Spleen (tissue), 11 donors: Measurements from ENCODE around the gene HNRNPH2. TPM values are rescaled to one million over a fixed set of nuclear protein-coding genes. Genes with fewer than 3 reads are reported as not detected.

Experiments used
- DNase-seq: peaks from one replicate; pipeline ENCODE4 v3.0.0-alpha.2; 2020
- H3K27ac ChIP-seq, 8 donors: fragments of 200-600 bp; sonication (generic) in 7 of 8; 1 replicate in 4 of 8; 2 replicates in 4 of 8; pipeline versions ENCODE4 v1.5.0 to v1.8.0; 2016 to 2021; ENCODE audit warnings: inconsistent platforms in 4 of 8, mild to moderate bottlenecking in 4 of 8, moderate library complexity in 1 of 8
- H3K27me3 ChIP-seq, 7 donors: fragments of 200-600 bp; sonication (generic) in 6 of 7; replicated peaks in 1 of 7; 1 replicate in 4 of 7; 2 replicates in 3 of 7; pipeline versions ENCODE4 v1.5.0 to v1.8.0; 2016 to 2021; ENCODE audit warnings: inconsistent platforms in 3 of 7, mild to moderate bottlenecking in 1 of 7
- H3K36me3 ChIP-seq, 6 donors: fragments of 200-600 bp; sonication (generic) in 5 of 6; 1 replicate in 4 of 6; 2 replicates in 2 of 6; pipeline versions ENCODE4 v1.5.0 to v1.8.0; 2016 to 2021; ENCODE audit warnings: inconsistent platforms in 2 of 6
- H3K4me1 ChIP-seq, 6 donors: fragments of 200-600 bp; sonication (generic) in 5 of 6; 1 replicate in 3 of 6; 2 replicates in 3 of 6; pipeline versions ENCODE4 v1.5.0 to v1.8.0; 2016 to 2021; ENCODE audit warnings: inconsistent platforms in 3 of 6
- H3K4me3 ChIP-seq, 8 donors: fragments of 200-600 bp; sonication (generic) in 7 of 8; 1 replicate in 4 of 8; 2 replicates in 4 of 8; pipeline versions ENCODE4 v1.5.0 to v1.8.0; 2016 to 2021; ENCODE audit warnings: inconsistent platforms in 4 of 8, mild to moderate bottlenecking in 4 of 8, moderate library complexity in 2 of 8
- H3K9me3 ChIP-seq, 8 donors: fragments of 200-600 bp; sonication (generic) in 7 of 8; 1 replicate in 4 of 8; 2 replicates in 4 of 8; pipeline versions ENCODE4 v1.5.0 to v1.8.0; 2016 to 2021; ENCODE audit warnings: inconsistent platforms in 4 of 8
- CTCF ChIP-seq, 11 experiments: fragments of 200-600 bp in 7 of 11; fragments of 450-650 bp in 4 of 11; sonication (generic) in 4 of 11; IDR thresholded peaks in 8 of 11; conservative IDR thresholded peaks in 3 of 11; 1 replicate in 7 of 11; 2 replicates in 4 of 11; pipeline versions ENCODE4 v1.4.0 to v1.8.0; 2016 to 2021; ENCODE audit warnings: antibody characterized with exemption in 11 of 11, inconsistent platforms in 4 of 11, mild to moderate bottlenecking in 1 of 11
- POLR2A ChIP-seq, 3 donors: fragments of 450-650 bp; IDR thresholded peaks; one replicate each; pipeline ENCODE4 v1.5.1; 2017; ENCODE audit warnings: antibody characterized with exemption in 3 of 3, mild to moderate bottlenecking in 1 of 3
- POLR2AphosphoS5 ChIP-seq, 3 donors: sonication (generic); formaldehyde crosslinking; IDR thresholded peaks; one replicate each; pipeline ENCODE4 v1.5.1; 2017; ENCODE audit warnings: antibody characterized with exemption in 3 of 3
- WGBS, 5 donors: extraction: QIAGEN DNeasy Blood & Tissue Kit in 3 of 5; methylation state at CpG; one replicate each; pipeline versions ENCODE4 v1.1.5 to v1.1.7; 2013 to 2018; 5-methylcytosine and 5-hydroxymethylcytosine counted together
- intact Hi-C: fragments of 100-400 bp; cut with DNase I; formaldehyde crosslinking; loops from one replicate; pipeline ENCODE4 v1.15.0; 2023; ENCODE audit warnings: low total_unique reads
- polyA plus RNA-seq, 3 donors: library from polyadenylated mRNA; stranded (reverse); fragments of 200-250 nt; gene quantifications; one replicate each; pipeline ENCODE4 v1.2.1, GENCODE V29; 2013
- total RNA-seq, 7 donors: library from RNA; depleted of rRNA in 3 of 7; stranded (reverse); fragments of >200 nt in 3 of 7; fragmentation: NEBNext Ultra II Directional in 4 of 7; extraction: Animal tissue kit (Norgen Biotek cat#: 25700) in 4 of 7; gene quantifications; one replicate each; pipeline versions ENCODE4 v1.1.0 to v1.2.1, GENCODE V29; 2016 to 2021
- donor health status: healthy with polysubstance abuse.
- donor health status: DM: no; HTN: no; CAD: no; lungs with moderate emphysema.
- donor health status: DM: no; HTN: no; CAD: no.
- donor health status: Bipolar disorder and iron deficiency.
- donor health status: healthy.
- donor health status: DM: no; HTN: no; CAD: no.
- donor health status: DM: yes; HTN: yes; CAD: no.

HNRNPH2 gene
- total and polyA plus RNA-seq, 10 donors = 34.1 to 74.1 (median 65.4) TPM

- Histone ChIP-seq H3K36me3 (peaks cover 0 to 48% (median 5%) of the 10 kb centered on the region in 6 donors), H3K4me1 (no peaks in the 10 kb centered on the region), H3K4me3 (no peak overlapping the region), H3K9me3 (peaks cover 0 to 15% (median 0%) of the 10 kb centered on the region in 8 donors), H3K27me3 (no peaks in the 10 kb centered on the region), H3K27ac (no peak overlapping the region)
- intact Hi-C loops = no loop called here
- no peak for DNase-seq
- 65 to 85% (median 83%) methylated on average over 1 of the region's 1 CpG for WGBS, 5 donors
- no peak for TF ChIP-seq CTCF (IDR thresholded peaks at IDR 0.05 in 8 of 11, conservative IDR thresholded peaks at IDR 0.05 in 3 of 11)
- TF ChIP-seq POLR2A (IDR thresholded peaks at IDR 0.05) = no peak
- no peak for TF ChIP-seq POLR2AphosphoS5 (IDR thresholded peaks at IDR 0.05)
Measured at GRCh38 chrX:101429934-101430333, 21.9 kb downstream of the HNRNPH2 start.

GRCh38 chrX:101430457-101431078 lies 22.5 kb downstream of the HNRNPH2 start:
- Histone ChIP-seq H3K27me3 (no peaks in the 10 kb centered on the region), H3K9me3 (peaks cover 0 to 15% (median 0%) of the 10 kb centered on the region in 8 donors), H3K4me1 (no peaks in the 10 kb centered on the region), H3K36me3 (peaks cover 0 to 44% (median 5%) of the 10 kb centered on the region in 6 donors), H3K27ac (no peak overlapping the region), H3K4me3 (no peak overlapping the region)
- TF ChIP-seq CTCF (IDR thresholded peaks at IDR 0.05 in 8 of 11, conservative IDR thresholded peaks at IDR 0.05 in 3 of 11) (no peak), POLR2AphosphoS5 (IDR thresholded peaks at IDR 0.05) (no peak), POLR2A (IDR thresholded peaks at IDR 0.05) (no peak)
- 66 to 97% (median 87%) methylated on average over 2 of the region's 2 CpGs for WGBS, 5 donors
- DNase-seq = no peak
- intact Hi-C loops = no loop called here

- 60 to 81% (median 73%) methylated on average over 2 of the region's 2 CpGs for WGBS, 5 donors
- Histone ChIP-seq H3K9me3 (no peaks in the 10 kb centered on the region), H3K4me3 (no peak overlapping the region), H3K27me3 (no peaks in the 10 kb centered on the region), H3K4me1 (no peaks in the 10 kb centered on the region), H3K27ac (no peak overlapping the region), H3K36me3 (peaks cover 0 to 54% (median 12%) of the 10 kb centered on the region in 6 donors)
- DNase-seq = no peak
- TF ChIP-seq CTCF (IDR thresholded peaks at IDR 0.05 in 8 of 11, conservative IDR thresholded peaks at IDR 0.05 in 3 of 11) (no peak), POLR2AphosphoS5 (IDR thresholded peaks at IDR 0.05) (peak in 1 of 3 donors; percentile 13)
- intact Hi-C loops = no loop called here
Measured at GRCh38 chrX:101442085-101442484, 34.1 kb downstream of the HNRNPH2 start.

GRCh38 chrX:101449279-101449678 lies 41.3 kb downstream of the HNRNPH2 start:
- Histone ChIP-seq H3K36me3 (peaks cover 0 to 45% (median under 1%) of the 10 kb centered on the region in 6 donors), H3K27me3 (no peaks in the 10 kb centered on the region), H3K4me3 (no peak overlapping the region), H3K27ac (no peak overlapping the region), H3K9me3 (peaks cover 0 to 12% (median 0%) of the 10 kb centered on the region in 8 donors), H3K4me1 (no peaks in the 10 kb centered on the region)
- 86 to 100% (median 93%) methylated on average over 1 of the region's 1 CpG for WGBS, 5 donors
- no peak for DNase-seq
- intact Hi-C loops = no loop called here
- TF ChIP-seq POLR2AphosphoS5 (IDR thresholded peaks at IDR 0.05) = no peak
- no peak for TF ChIP-seq CTCF (IDR thresholded peaks at IDR 0.05 in 8 of 11, conservative IDR thresholded peaks at IDR 0.05 in 3 of 11)
- no peak for TF ChIP-seq POLR2A (IDR thresholded peaks at IDR 0.05)
